Measurements from ENCODE around the gene HS6ST1.

- no peak for TF ChIP-seq CTCF (conservative IDR thresholded peaks at IDR 0.05; ENCODE audit: low read depth, low read length)
- TF ChIP-seq EZH2 (IDR thresholded peaks at IDR 0.05; ENCODE audit: low read length, unreplicated experiment): no peak
- no peak for TF ChIP-seq EZH2phosphoT487 (IDR thresholded peaks at IDR 0.05; ENCODE audit: borderline replicate concordance, low read length)
These were observed 19.0 kb downstream of the HS6ST1 start for GRCh38 chr2:128299628-128300027.

Data from PC-3 (cell line).